Keratinocyte (primary cell): ENCODE measurements around the gene SYK. TPM values are rescaled to one million over a fixed set of nuclear protein-coding genes. Genes with fewer than 3 reads are reported as not detected.

Experiments used
- DNase-seq: peaks from one replicate; pipeline ENCODE4 v3.0.0-alpha.2; 2011; ENCODE audit warnings: low read depth, missing footprints, low spot score
- FAIRE-seq: peaks from 2 replicates; lab custom pipeline; 2011; peaks lifted over from hg19 to GRCh38; lab: Jason Lieb, UNC
- H2AFZ ChIP-seq: 2 replicates; pipeline ENCODE4 v1.6.0; 2012; ENCODE audit warnings: low read length, control low read depth, inconsistent platforms; ENCODE audit not compliant: control insufficient read depth
- H3K27ac ChIP-seq: 2 replicates; pipeline ENCODE4 v1.5.1; 2011; ENCODE audit warnings: low read length; ENCODE audit not compliant: control insufficient read depth, insufficient read depth
- H3K27me3 ChIP-seq: 3 replicates; pipeline ENCODE4 v1.6.0; 2011; ENCODE audit warnings: low read length; ENCODE audit not compliant: control insufficient read depth, insufficient read depth; ENCODE audit errors: extremely low read depth
- H3K36me3 ChIP-seq, 2 experiments: 2 replicates in 1 of 2; 3 replicates in 1 of 2; pipeline ENCODE4 v1.5.1; 2011; ENCODE audit warnings: low read length in 2 of 2, mild to moderate bottlenecking in 1 of 2; ENCODE audit not compliant: control insufficient read depth in 2 of 2, insufficient read depth in 2 of 2; ENCODE audit errors: extremely low read depth in 1 of 2
- H3K4me1 ChIP-seq: 3 replicates; pipeline ENCODE4 v1.5.1; 2011; ENCODE audit warnings: low read length; ENCODE audit not compliant: control insufficient read depth, insufficient read depth; ENCODE audit errors: extremely low read depth
- H3K4me2 ChIP-seq: 3 replicates; pipeline ENCODE4 v1.6.0; 2011; ENCODE audit warnings: low read depth, low read length; ENCODE audit not compliant: control insufficient read depth, insufficient read depth; ENCODE audit errors: extremely low read depth
- H3K4me3 ChIP-seq, 3 experiments: fragments of 200-600 bp in 1 of 3; sonication (generic) in 1 of 3; 2 replicates in 2 of 3; 3 replicates in 1 of 3; pipeline ENCODE4 v1.5.1; 2011 to 2016; ENCODE audit warnings: low read length in 3 of 3, mild to moderate bottlenecking in 3 of 3, control low read depth in 2 of 3, inconsistent platforms in 1 of 3, low read depth in 1 of 3, mixed read lengths in 1 of 3, mixed run types in 1 of 3, moderate library complexity in 1 of 3; ENCODE audit not compliant: control insufficient read depth in 2 of 3, insufficient read depth in 2 of 3; ENCODE audit errors: extremely low read depth in 1 of 3
- H3K79me2 ChIP-seq: 2 replicates; pipeline ENCODE4 v1.6.0; 2012; ENCODE audit warnings: low read length; ENCODE audit not compliant: control insufficient read depth, insufficient read depth
- H3K9ac ChIP-seq: 3 replicates; pipeline ENCODE4 v1.6.0; 2011; ENCODE audit warnings: low read length; ENCODE audit not compliant: control insufficient read depth, insufficient read depth; ENCODE audit errors: extremely low read depth
- H3K9me1 ChIP-seq: 3 replicates; pipeline ENCODE4 v1.6.0; 2011; ENCODE audit warnings: low read length; ENCODE audit not compliant: control insufficient read depth, insufficient read depth; ENCODE audit errors: extremely low read depth
- H3K9me3 ChIP-seq: 2 replicates; pipeline ENCODE4 v1.5.1; 2012; ENCODE audit warnings: low read depth, low read length; ENCODE audit not compliant: control insufficient read depth
- H4K20me1 ChIP-seq: 3 replicates; pipeline ENCODE4 v1.6.0; 2011; ENCODE audit warnings: low read length; ENCODE audit not compliant: control insufficient read depth, insufficient read depth; ENCODE audit errors: extremely low read depth
- CTCF ChIP-seq, 3 experiments: IDR thresholded peaks in 1 of 3; conservative IDR thresholded peaks in 1 of 3; optimal IDR thresholded peaks in 1 of 3; 2 replicates in 2 of 3; 3 replicates in 1 of 3; pipeline versions ENCODE3 to v1.5.1; 2011; ENCODE audit warnings: low read length in 3 of 3, mild to moderate bottlenecking in 3 of 3, moderate library complexity in 2 of 3, control low read depth in 1 of 3, inconsistent platforms in 1 of 3; ENCODE audit not compliant: insufficient read depth in 2 of 3; ENCODE audit errors: extremely low read depth in 1 of 3
- EZH2 ChIP-seq: IDR thresholded peaks from one replicate; pipeline ENCODE4 v1.6.1; 2012; ENCODE audit warnings: inconsistent platforms, mild to moderate bottlenecking, low read length, moderate library complexity
- dilution Hi-C: fragments of 300-500 bp; cut with MboI; formaldehyde crosslinking; loops from one replicate; pipeline ENCODE4 v1.7.0; 2020; ENCODE audit warnings: low sequenced_read_pairs; ENCODE audit not compliant: extremely low pct_ligation_motif_present
- polyA plus RNA-seq, 5 experiments: library from polyadenylated mRNA; depleted of rRNA in 3 of 5; stranded (reverse) in 3 of 5; stranded (forward) in 1 of 5; unstranded in 1 of 5; fragments of >200 nt; gene quantifications; 1 replicate in 1 of 5; 2 replicates in 3 of 5; 3 replicates in 1 of 5; pipeline versions ENCODE4 v1.2.1 to v1.2.3, GENCODE V29; 2011 to 2012; ENCODE audit warnings: missing spikeins in 2 of 5, low read depth in 1 of 5, low replicate concordance in 1 of 5

The SYK gene
- polyA plus RNA-seq, 1 donor (not counting 4 experiments of a cell fraction or from before 2014, with no cell fraction given) = 2.0 TPM

- dilution Hi-C loops = no loop called here
Measured at GRCh38 chr9:90766731-90767130, 34.9 kb upstream of the SYK start.

GRCh38 chr9:90767523-90768100 lies 34.0 kb upstream of the SYK start:
- Histone ChIP-seq H3K79me2 (no peaks in the 10 kb centered on the region), H3K9me3 (peaks cover 2% of the 10 kb centered on the region), H2AFZ (no peak overlapping the region), H3K4me2 (no peak overlapping the region), H3K36me3 (no peaks in the 10 kb centered on the region), H3K9me1 (no peaks in the 10 kb centered on the region), H3K4me3 (no peak overlapping the region), H3K27me3 (no peaks in the 10 kb centered on the region), H3K4me1 (no peaks in the 10 kb centered on the region), H4K20me1 (no peaks in the 10 kb centered on the region), H3K9ac (no peak overlapping the region), H3K27ac (no peak overlapping the region)
- FAIRE-seq = no peak
- TF ChIP-seq EZH2 (no peak), CTCF (optimal IDR thresholded peaks at IDR 0.05 in 1 of 3, IDR thresholded peaks at IDR 0.05 in 1 of 3, conservative IDR thresholded peaks at IDR 0.05 in 1 of 3; ENCODE audit: extremely low read depth in 1 of 3, insufficient read depth in 2 of 3, low read length in 3 of 3) (no peak)
- dilution Hi-C loops = no loop called here
- DNase-seq = no peak

More at GRCh38 chr9:90766731-90767130, 34.9 kb upstream of the SYK start:
- TF ChIP-seq EZH2 (no peak), CTCF (optimal IDR thresholded peaks at IDR 0.05 in 1 of 3, IDR thresholded peaks at IDR 0.05 in 1 of 3, conservative IDR thresholded peaks at IDR 0.05 in 1 of 3; ENCODE audit: extremely low read depth in 1 of 3, insufficient read depth in 2 of 3, low read length in 3 of 3) (no peak)
- H3K9ac ChIP-seq = no peak overlapping the region
- no peak overlapping the region for H2AFZ ChIP-seq
- H3K27ac ChIP-seq = no peak overlapping the region
- H3K4me3 ChIP-seq = no peak overlapping the region
- no peaks in the 10 kb centered on the region for H3K27me3 ChIP-seq
- no peak overlapping the region for H3K4me2 ChIP-seq
- H3K36me3 ChIP-seq = no peaks in the 10 kb centered on the region
- H3K4me1 ChIP-seq = no peaks in the 10 kb centered on the region
- peaks cover 2% of the 10 kb centered on the region for H3K9me3 ChIP-seq
- no peaks in the 10 kb centered on the region for H4K20me1 ChIP-seq
- DNase-seq = no peak
- no peaks in the 10 kb centered on the region for H3K79me2 ChIP-seq
- FAIRE-seq = no peak
- no peaks in the 10 kb centered on the region for H3K9me1 ChIP-seq
